ENCODE measurements around the gene TMTC1.

Gene TMTC1

GRCh38 chr12:29599381-29599780, 184.4 kb downstream of the TMTC1 start:
- no peak overlapping the region for H3K4me3 ChIP-seq (ENCODE audit: low read length)
- TF ChIP-seq ZNF274 (IDR thresholded peaks at IDR 0.05; ENCODE audit: low read depth, low read length): no peak

- H3K4me3 ChIP-seq (ENCODE audit: low read length): no peak overlapping the region
- no peak for TF ChIP-seq ZNF274 (IDR thresholded peaks at IDR 0.05; ENCODE audit: low read depth, low read length)
Observed at GRCh38 chr12:29595071-29595755, 188.5 kb downstream of the TMTC1 start.

GRCh38 chr12:29593001-29593400, 190.7 kb downstream of the TMTC1 start:
- TF ChIP-seq ZNF274 (IDR thresholded peaks at IDR 0.05; ENCODE audit: low read depth, low read length): no peak

GRCh38 chr12:29591140-29592020, 192.4 kb downstream of the TMTC1 start:
- TF ChIP-seq ZNF274 (IDR thresholded peaks at IDR 0.05; ENCODE audit: low read depth, low read length): no peak
- no peak overlapping the region for H3K4me3 ChIP-seq (ENCODE audit: low read length)

More at GRCh38 chr12:29593001-29593400, 190.7 kb downstream of the TMTC1 start:
- H3K4me3 ChIP-seq (ENCODE audit: low read length): no peak overlapping the region

GRCh38 chr12:29589851-29590250, 193.9 kb downstream of the TMTC1 start:
- H3K4me3 ChIP-seq (ENCODE audit: low read length): no peak overlapping the region
- TF ChIP-seq ZNF274 (IDR thresholded peaks at IDR 0.05; ENCODE audit: low read depth, low read length): no peak

GRCh38 chr12:29589286-29589820, 194.4 kb downstream of the TMTC1 start:
- TF ChIP-seq ZNF274 (IDR thresholded peaks at IDR 0.05; ENCODE audit: low read depth, low read length): no peak
- H3K4me3 ChIP-seq (ENCODE audit: low read length): no peak overlapping the region

GRCh38 chr12:29582677-29583272, 201.0 kb downstream of the TMTC1 start:
- no peak overlapping the region for H3K4me3 ChIP-seq (ENCODE audit: low read length)
- TF ChIP-seq ZNF274 (IDR thresholded peaks at IDR 0.05; ENCODE audit: low read depth, low read length): no peak

GRCh38 chr12:29582146-29582545, 201.6 kb downstream of the TMTC1 start:
- no peak for TF ChIP-seq ZNF274 (IDR thresholded peaks at IDR 0.05; ENCODE audit: low read depth, low read length)
- no peak overlapping the region for H3K4me3 ChIP-seq (ENCODE audit: low read length)

- no peak for TF ChIP-seq ZNF274 (IDR thresholded peaks at IDR 0.05; ENCODE audit: low read depth, low read length)
- no peak overlapping the region for H3K4me3 ChIP-seq (ENCODE audit: low read length)
Observed at GRCh38 chr12:29581631-29582030, 202.1 kb downstream of the TMTC1 start.

GRCh38 chr12:29580971-29581370, 202.8 kb downstream of the TMTC1 start:
- H3K4me3 ChIP-seq (ENCODE audit: low read length): no peak overlapping the region
- TF ChIP-seq ZNF274 (IDR thresholded peaks at IDR 0.05; ENCODE audit: low read depth, low read length): no peak

- no peak for TF ChIP-seq ZNF274 (IDR thresholded peaks at IDR 0.05; ENCODE audit: low read depth, low read length)
- H3K4me3 ChIP-seq (ENCODE audit: low read length): no peak overlapping the region
Observed at GRCh38 chr12:29578731-29579130, 205.0 kb downstream of the TMTC1 start.

GRCh38 chr12:29578070-29578469, 205.7 kb downstream of the TMTC1 start:
- TF ChIP-seq ZNF274 (IDR thresholded peaks at IDR 0.05; ENCODE audit: low read depth, low read length): no peak
- H3K4me3 ChIP-seq (ENCODE audit: low read length): no peak overlapping the region

GRCh38 chr12:29574500-29574899, 209.2 kb downstream of the TMTC1 start:
- no peak for TF ChIP-seq ZNF274 (IDR thresholded peaks at IDR 0.05; ENCODE audit: low read depth, low read length)

GRCh38 chr12:29572938-29573337, 210.8 kb downstream of the TMTC1 start:
- no peak for TF ChIP-seq ZNF274 (IDR thresholded peaks at IDR 0.05; ENCODE audit: low read depth, low read length)
- no peak overlapping the region for H3K4me3 ChIP-seq (ENCODE audit: low read length)

More at GRCh38 chr12:29574500-29574899, 209.2 kb downstream of the TMTC1 start:
- no peak overlapping the region for H3K4me3 ChIP-seq (ENCODE audit: low read length)

All from GM08714 (cell line).